HG03039 (cell line): ENCODE data around the gene MMP14.
"Not testable (repeated sequence)": the region's sequence is repeated elsewhere in the genome, so short reads cannot be mapped to it uniquely, and the experiment has no call there.

Experiments used
- ATAC-seq: cut with Tn5 transposase; IDR thresholded peaks from one replicate; pipeline ENCODE4 v1.9.1; 2021; ENCODE audit warnings: mild to moderate bottlenecking, moderate library complexity; ENCODE audit not compliant: unreplicated experiment

The MMP14 gene

DNA sequence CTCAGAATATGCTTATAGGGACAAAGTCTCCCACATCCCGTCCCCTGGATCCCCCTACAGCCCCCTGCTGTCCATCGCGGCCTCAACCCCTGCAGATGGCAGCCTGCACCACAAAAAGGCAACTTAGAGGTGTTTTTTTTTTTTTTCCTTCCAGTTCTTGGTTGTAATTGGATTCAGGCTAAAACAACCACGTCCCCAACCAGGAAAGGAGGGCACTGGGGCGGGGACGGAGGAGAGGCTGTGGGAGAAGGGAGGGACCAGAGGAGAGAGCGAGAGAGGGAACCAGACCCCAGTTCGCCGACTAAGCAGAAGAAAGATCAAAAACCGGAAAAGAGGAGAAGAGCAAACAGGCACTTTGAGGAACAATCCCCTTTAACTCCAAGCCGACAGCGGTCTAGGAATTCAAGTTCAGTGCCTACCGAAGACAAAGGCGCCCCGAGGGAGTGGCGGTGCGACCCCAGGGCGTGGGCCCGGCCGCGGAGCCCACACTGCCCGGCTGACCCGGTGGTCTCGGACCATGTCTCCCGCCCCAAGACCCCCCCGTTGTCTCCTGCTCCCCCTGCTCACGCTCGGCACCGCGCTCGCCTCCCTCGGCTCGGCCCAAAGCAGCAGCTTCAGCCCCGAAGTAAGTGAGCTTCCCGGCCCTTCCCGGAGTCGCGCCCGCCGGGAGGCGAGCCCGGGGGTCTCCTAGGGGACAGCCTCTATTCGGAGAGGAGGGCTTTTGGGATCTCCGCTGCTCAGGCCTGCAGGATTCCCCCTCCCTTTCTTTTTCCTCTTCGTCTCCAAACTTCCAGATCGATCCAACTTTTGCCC lies at the start of gene MMP14:
Gene MMP14 (plus strand): TSS at position 285 of the 813 bp plus-strand sequence. CDS start 233 bp downstream, at position 518.
- no peak for ATAC-seq

DNA sequence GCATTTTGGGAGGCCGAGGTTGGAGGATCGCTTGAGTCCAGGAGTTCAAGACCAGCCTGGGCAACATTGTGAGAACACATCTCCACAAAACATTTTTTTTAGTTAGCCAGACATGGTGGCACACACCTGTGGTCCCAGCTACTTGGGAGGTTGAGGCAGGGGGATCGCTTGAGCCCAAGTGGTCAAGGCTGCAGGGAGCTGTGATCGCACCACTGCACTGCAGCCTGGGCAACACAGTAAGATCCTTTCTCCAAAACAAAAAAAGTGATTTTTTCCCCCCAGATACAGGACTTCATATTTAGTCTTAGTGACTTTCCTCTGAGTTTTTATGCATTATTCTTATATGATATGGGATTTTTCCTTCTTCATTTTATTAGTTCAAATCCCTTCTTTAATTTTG lies 49.7 kb upstream of the MMP14 start:
- ATAC-seq, result no peak

DNA sequence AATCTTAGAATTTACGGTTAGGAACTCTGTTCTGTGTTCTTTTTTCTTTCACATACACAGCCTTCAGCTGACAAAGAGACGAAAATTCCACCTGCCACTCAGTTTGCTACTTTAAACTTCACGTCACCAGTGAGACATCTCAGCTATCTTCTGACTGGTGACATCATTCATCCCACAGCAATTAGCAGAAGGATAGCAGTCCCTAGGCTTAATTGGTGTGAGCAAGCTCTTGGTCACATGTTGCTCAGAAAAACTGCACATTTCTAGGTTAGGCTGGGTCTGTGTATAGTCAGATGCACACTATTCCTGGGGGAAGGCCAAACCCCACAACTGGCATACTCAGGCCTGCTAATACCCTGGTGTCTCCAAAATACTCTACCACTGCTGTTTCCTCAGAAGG lies 45.1 kb upstream of the MMP14 start:
- no peak for ATAC-seq

DNA sequence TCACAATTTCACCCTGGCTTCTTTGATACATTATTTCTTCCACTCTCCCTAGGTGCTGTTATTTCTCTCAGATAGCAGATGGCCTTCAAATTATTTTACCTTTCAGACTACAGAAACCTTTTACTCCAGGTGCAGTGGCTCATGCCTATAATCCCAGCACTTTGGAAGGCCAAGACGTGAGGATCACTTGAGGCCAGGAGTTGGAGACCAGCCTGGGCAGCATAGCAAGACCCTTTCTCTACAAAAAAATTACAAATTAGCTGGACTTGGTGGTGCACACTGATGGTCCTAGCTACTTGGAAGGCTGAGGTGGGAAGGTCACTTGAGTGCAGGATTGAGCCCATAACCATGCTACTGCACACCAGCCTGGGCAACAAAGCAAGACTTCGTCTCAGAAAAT lies 44.2 kb upstream of the MMP14 start:
- ATAC-seq, result no peak

DNA sequence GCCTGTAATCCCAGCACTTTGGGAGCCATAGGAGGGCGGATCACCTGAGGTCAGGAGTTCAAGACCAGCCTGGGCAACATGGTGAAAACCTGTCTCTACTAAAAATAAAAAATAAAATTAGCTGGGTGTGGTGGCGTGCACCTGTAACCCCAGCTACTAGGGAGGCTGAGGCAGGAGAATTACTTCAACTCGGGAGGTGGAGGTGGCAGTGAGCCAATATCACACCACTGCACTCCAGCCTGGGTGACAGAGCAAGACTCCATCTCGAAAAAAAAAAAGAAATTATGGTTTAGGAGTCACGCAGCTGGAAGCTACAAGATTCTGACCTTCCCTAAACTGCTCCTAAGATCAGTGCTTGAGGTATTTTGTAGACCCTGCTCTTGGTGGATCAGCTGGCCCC lies 42.8 kb upstream of the MMP14 start:
- not testable (repeated sequence) for ATAC-seq

DNA sequence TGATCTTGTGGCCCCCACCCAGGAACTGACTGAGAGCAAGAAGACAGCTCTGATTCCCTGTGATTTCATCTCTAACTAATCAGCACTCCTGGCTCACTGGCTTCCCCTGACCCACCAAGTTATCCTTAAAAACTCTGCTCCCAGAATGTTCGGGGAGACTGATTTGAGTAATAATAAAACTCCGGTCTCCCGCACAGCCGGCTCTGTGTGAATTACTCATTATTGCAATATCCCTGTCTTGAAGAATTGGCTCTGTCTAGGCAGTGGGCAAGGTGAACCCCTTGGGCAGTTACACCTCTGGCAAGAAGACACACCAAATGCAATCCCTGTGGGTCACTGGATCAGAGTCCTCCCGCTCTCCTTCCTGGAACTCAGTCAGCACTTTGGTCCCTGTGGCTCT lies 42.4 kb upstream of the MMP14 start:
- ATAC-seq, result no peak

DNA sequence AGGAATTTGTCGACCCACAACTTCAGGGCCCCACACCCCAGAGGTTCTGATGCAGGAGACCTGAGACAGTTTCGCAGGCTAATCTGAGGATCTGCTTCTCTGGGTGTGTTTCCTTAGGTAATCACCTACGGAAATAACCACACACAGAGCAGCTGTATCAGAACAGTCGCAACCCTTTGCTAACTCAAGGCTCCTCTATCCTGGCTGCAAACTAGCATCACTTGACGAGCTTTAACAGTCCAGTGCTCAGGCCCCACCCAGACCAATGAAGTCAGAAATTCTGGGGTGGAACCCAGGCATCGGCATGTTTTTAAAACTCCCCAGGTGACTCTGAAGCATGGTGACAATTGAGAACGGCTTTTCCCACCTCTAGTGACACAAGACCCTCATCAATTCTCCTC lies 41.8 kb upstream of the MMP14 start:
- ATAC-seq, result peak; percentile 52

DNA sequence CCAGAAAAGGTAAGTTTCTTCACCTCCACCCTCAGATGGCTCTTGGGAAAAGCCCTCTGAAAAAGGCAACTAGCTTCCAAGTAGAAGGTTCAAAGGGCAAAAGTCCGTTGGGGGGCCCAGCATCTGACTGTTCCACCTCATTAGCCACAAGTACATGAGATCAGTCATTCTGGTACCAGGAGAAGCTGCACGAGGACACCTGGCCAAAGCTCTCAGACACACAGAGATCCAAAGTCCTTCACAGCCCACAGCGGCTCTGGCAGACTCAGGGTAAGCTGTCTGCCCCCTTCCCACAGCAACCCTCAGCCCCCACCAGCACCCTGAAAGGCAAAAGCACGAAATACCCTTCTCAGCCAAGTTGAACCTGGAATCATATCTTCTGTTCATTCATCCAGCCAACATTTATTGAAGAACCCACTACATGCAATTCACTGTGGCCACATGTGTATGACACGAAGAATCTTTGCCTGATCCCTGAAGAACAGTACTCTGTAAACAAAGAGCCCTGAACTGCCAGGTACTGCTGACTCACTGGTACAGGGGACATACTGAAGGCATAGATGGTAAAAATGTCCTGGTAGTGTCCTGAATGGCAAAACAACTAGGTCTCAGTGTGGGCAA lies 40.2 kb upstream of the MMP14 start:
- ATAC-seq, result peak; percentile 41

DNA sequence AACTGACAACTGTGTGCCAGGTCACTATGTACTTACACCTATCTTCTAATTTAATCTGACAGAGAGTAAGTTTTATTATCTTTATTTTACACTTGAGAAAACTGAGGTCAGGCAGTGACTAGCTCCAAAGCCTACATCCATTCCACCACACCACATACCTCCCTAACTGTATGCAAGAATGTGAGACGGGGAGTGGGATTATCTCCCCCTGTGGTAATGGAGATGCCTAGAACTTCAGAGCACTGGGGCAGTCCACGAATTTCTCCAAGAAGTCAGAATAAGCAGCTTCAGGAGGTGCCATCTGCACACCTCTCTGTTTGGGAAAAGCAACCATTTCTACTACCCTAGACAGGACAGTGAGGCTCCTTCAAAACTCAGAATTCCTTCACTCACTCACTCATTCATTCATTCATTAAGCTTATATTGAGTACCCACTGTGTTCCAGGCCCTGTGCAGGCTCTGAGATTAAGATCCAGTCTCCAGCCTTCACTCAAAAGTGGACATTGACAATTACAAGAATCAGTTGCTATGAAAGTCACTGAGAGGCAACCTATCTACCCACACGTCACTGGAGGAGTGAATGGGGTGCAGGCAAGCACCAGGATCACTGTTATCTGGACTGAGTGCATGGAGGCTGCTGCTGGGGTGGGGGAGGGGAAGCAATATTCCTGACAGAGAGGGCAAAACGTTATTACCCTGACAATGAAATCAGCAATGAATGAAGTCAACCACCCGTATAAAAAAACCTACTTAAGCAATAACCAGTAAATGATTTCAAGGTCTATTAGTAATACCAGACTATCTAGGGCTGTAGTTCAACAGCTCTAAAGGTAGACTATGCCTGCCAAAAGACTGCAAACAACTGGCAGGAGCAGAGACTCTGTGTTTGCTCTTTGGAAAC lies 39.1 kb upstream of the MMP14 start:
- ATAC-seq, result no peak

DNA sequence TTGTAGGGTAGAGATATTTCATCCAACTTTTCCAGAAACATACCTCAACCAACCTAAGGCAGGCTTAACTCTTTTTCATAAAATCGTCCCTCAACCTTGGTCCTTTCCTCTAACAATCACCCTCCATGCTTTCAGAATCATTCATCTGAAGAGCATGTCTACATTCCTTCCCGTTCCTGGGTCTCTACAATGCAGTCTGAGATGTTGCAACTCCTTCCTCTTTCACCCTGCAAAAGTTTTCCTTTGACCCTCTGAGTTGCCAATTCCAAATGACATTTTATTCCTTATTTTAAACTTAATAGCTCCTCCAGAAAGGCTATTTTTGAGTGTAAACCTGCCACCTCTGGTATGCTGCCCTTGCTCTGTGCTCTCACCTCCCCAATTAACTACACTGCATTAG lies 37.9 kb upstream of the MMP14 start:
- ATAC-seq, result no peak

DNA sequence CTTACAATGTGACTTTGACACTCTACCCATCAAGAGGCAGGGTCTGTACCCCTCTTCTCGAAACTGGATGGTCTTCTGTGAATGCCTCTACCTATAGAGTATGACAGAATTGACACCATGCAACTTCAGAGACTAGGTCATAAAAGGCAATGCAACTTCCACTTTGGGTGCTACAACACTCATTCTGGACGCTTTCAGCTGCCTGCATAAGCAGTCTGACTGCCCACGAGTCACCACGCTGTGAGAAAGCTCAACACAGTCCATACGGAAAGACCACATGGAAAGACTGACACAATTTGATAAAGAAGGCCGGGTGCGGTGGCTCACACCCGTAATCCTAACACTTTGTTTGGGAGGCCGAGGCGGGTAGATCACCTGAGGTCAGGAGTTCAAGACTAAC lies 36.0 kb upstream of the MMP14 start:
- no peak for ATAC-seq

DNA sequence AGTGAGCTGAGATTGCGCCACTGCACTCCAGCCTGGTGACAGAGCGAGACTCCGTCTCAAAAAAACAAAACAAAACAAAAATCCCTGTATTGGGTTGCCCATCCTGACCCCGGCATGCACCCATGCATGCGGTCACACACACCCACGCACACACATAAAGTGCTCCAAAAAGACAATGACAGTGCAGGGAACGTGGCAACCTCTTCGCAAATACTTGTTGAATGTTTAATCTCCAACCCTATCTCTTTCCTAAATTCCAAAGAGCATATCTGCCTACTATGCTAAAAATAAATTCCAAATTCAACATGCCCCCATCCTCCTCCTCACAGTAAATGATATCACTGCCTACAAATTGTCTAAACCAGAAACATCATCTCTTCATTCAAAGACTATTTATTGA lies 34.7 kb upstream of the MMP14 start:
- ATAC-seq, result no peak

DNA sequence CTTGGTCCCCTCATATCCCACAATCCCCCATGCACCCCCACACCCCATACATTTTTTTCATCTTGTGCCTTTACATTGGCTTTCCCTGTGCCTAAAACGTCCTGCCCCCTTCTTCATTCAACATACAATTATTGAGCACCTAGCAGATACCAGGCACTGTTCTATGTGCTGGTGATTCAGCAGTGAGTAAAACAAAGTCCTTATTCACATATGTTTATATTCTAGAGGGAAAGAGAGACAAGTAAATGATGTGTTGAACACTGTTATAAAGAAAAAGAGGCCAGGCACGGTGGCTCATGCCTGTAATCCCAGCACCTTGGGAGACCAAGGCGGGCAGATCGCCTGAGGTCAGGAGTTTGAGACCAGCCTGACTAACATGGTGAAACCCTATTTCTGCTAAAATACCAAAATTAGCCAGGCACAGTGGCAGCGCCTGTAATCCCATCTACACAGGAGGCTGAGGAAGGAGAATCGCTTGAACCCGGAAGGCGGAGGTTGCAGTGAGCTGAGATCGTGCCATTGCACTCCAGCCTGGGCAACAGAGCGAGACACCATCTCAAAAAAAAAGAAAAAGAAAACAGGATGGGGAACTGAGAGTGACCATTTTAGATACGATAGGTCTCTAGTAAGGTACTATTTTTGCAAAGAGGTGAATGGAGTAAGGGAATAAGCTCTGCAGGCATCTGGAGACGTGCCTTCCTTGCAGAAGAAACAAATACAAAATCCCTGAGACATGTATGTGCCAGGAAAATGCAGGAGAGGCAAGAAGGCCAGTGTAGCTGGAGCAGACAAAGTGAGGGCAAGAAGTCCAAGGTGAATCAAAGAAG lies 33.3 kb upstream of the MMP14 start:
- ATAC-seq, result peak; percentile 53

DNA sequence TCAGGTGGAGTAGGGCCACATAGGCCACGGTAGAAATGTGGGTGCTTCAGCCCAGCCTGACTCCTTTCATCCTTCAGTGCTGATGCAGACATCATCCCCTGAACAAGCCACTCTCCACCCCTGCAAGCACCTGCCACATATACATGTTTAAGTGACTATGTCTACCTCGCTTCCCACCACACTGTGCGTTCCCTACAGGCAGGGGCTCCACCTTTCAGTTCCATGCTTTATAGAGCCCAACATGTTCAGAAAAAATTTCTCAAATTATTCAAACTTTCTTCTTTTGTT lies 32.8 kb upstream of the MMP14 start:
- ATAC-seq, result peak; percentile 43

DNA sequence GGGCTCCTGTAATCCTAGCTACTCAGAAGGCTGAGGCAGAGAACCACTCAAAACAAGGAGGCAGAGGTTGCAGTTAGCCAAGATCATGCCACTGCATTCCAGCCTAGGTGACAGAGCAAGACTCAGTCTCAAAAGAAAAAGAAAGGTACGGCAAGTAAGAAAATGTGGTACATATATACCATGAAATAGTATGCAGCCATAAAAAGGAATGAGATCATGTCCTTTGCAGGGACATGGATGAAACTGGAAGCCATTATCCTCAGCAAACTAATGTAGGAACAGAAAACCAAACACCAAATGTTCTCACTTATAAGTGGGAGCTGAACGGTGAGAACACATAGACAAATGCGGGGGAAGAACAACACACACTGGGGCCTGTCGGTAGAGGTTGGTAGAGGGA lies 31.1 kb upstream of the MMP14 start:
- not testable (repeated sequence) for ATAC-seq

DNA sequence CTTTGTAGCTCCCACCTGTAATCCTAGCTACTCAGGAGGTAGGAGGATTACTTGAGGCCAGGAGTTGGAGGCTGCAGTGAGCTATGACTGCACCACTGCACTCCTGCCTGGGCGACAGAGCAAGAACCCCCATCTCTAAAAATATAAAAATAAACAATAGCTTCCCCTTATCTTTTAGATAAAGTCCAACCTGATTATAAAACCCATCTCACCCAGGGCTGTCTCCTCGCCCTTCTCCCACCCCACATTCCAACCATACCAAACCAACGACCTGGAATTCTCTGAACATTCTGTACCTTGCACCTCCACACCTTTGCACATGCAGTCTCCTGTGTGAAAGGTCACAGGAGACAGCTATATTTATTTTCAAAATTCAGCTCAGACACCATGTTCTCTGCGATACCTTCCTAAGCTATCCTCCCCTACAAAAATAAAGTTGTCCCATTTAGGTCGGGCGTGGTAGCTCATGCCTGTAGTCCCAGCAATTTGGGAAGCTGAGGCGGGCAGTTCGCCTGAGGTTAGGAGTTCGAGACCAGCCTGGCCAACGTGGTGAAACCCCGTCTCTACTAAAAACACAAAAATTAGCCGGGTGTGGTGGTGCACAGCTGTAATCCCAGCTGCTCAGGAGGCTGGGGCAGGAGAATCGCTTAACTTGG lies 28.8 kb upstream of the MMP14 start:
- ATAC-seq, result no peak

DNA sequence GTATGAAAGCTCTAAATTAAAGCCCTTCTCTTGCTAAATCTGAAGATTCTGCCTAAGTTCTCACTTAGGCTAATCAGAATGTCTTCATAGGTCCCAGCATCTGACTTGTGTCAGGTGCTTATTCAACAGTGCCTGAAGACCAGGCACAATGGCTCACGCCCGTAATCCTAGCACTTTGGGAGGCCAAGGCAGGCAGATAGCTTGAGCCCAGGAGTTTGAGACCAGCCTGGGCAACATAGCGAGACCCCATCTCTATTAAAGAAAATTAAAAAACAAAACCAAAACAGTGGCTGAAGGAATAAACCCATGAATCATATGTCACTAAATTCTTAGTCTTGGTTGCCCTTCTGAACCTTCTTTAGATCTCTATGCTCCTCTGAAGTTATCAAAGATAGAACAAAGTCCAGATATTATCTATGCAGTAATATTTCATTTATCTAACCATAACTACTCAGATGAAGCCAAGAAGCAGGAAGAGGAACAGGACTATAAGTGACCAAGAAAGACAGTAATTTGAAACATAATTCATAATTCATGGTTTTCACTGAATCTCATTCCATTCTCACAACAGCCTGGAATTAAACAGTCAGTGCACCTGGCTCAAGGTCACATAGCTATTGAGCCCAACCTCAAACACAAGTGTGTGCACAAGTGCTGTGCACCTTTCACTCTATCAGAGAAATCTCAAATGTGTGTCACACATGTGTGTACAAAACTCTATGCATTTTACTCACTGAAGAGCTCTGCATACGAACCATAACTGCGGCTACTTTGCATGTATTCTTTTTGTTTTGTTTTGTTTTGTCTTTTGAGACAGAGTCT lies 27.8 kb upstream of the MMP14 start:
- ATAC-seq, result no peak

DNA sequence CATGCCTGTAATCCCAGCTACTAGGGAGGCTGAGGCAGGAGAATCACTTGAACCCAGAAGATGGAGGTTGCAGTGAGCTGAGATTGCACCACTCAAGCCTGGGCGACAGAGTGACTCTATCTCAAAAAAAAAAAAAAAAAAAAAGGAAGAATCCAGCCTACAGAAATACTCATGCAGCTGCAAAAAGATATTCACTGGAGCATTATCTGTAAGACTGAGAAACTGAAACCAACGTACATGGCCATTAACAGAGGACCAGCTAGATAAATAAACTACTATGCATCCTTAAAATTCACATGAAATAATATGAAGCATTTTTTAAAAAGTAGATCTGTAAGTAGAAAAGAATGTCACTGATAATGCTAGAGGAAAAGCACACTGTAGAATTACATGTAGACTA lies 24.7 kb upstream of the MMP14 start:
- ATAC-seq, result no peak

DNA sequence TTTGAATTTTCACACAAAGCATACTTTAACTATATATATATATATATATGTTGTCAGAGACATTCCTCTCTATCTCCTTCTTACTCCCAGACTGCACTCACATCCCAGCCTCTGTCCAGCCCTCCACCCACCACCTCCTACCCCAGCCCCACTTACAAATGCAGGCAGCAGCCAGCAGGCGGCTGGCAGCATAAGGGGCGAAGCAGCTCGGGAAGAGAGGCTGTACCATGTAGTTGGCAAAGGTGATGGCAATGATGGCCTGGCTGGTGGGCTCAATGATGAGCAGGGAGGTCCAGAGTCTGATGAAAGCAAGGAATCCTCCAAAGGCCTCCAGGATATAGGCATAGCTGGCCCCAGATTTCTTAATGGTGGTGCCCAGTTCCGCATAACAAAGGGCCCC lies 23.6 kb upstream of the MMP14 start:
- ATAC-seq, result no peak

DNA sequence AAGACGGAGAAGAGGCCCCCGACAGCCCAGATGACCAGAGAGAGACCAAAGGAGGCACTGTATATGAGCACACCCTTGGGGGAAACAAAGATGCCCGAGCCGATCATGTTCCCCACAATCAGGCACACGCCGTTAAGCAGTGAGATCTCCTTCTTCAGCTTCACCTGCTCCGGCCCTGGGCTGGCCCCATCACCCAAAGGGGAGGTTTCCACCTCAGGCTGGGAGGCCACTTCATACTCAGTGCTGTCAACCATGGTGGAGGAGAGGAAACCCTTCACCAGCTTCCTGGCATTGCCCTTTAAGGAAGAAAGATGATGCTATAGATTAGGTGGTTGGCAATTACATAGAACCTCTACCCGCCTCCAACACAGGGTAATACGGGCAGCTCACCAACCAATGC lies 23.2 kb upstream of the MMP14 start:
- no peak for ATAC-seq
